Activated B cell treated with CpG ODN at 0.5 μM for 24 hours (primary cell): ENCODE results near the gene USP8. TPM values are rescaled to one million over a fixed set of nuclear protein-coding genes. Genes with fewer than 3 reads are reported as not detected.

Experiments
- ATAC-seq: fragments of 200-7000 bp; cut with Tn5 transposase; one replicate; pipeline ENCODE4 v1.10.0; 2021; ENCODE audit warnings: low read depth, mild to moderate bottlenecking, moderate library complexity
- CTCF ChIA-PET: fragments of 350-600 bp; sonication (Branson Sonifier 250); formaldehyde crosslinking; loops from one replicate; lab custom pipeline; 2021; ENCODE audit warnings: antibody characterized with exemption; lab: Charles Lee
- POLR2A ChIA-PET: fragments of 350-600 bp; sonication (Branson Sonifier 250); formaldehyde crosslinking; loops from one replicate; lab custom pipeline; 2021; ENCODE audit warnings: antibody characterized with exemption; lab: Charles Lee
- DNase-seq: peaks from one replicate; pipeline ENCODE4 v3.0.0; 2022
- H3K27ac Mint-ChIP-seq: one replicate; pipeline ENCODE4 v1.8.0; 2020; ENCODE audit warnings: mixed read lengths
- H3K27me3 Mint-ChIP-seq: one replicate; pipeline ENCODE4 v1.8.0; 2021; ENCODE audit warnings: mixed read lengths
- H3K36me3 Mint-ChIP-seq: one replicate; pipeline ENCODE4 v1.8.0; 2021; ENCODE audit warnings: low read depth, mixed read lengths
- H3K4me1 Mint-ChIP-seq: one replicate; pipeline ENCODE4 v1.8.0; 2021; ENCODE audit warnings: mixed read lengths
- H3K4me3 Mint-ChIP-seq: one replicate; pipeline ENCODE4 v1.8.0; 2020; ENCODE audit warnings: mild to moderate bottlenecking, mixed read lengths
- H3K9me3 Mint-ChIP-seq: one replicate; pipeline ENCODE4 v1.8.0; 2020; ENCODE audit warnings: mixed read lengths
- intact Hi-C: fragments of 100-400 bp; cut with micrococcal nuclease; formaldehyde crosslinking; loops from one replicate; pipeline ENCODE4 v1.15.1; 2024
- total RNA-seq: library from RNA; stranded (reverse); gene quantifications from 2 replicates; pipeline ENCODE4 v1.2.3, GENCODE V29; 2022
- TF ChIP-seq, protein P1 (sequence below): fragments of 200-600 bp; IDR thresholded peaks from one replicate; pipeline ENCODE4 v1.8.0; 2022; ENCODE audit warnings: antibody characterized with exemption, mild to moderate bottlenecking

The USP8 gene
- total RNA-seq, 1 donor from 2014 or later: 78.3 TPM

DNA sequence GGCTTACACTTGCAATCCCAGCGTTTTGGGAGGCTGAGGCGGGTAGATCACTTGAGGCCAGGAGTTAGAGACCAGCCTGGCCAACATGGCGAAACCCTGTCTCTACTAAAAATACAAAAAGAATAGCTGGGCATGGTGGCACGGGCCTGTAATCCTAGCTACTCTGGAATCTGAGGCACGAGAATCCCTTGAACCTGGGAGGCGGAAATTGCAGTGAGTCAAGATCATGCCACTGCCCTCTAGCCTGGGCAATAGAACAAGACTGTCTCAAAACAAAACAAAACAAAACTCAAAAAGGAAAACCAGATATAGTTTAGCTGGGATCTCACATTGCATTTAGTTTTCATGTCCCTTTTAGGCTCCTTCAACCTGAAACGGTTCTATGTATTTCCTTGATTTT, 125.1 kb downstream of the USP8 start:
- no peaks in the 10 kb centered on the region for H3K9me3 Mint-ChIP-seq
- TF ChIP-seq, protein P1, sequence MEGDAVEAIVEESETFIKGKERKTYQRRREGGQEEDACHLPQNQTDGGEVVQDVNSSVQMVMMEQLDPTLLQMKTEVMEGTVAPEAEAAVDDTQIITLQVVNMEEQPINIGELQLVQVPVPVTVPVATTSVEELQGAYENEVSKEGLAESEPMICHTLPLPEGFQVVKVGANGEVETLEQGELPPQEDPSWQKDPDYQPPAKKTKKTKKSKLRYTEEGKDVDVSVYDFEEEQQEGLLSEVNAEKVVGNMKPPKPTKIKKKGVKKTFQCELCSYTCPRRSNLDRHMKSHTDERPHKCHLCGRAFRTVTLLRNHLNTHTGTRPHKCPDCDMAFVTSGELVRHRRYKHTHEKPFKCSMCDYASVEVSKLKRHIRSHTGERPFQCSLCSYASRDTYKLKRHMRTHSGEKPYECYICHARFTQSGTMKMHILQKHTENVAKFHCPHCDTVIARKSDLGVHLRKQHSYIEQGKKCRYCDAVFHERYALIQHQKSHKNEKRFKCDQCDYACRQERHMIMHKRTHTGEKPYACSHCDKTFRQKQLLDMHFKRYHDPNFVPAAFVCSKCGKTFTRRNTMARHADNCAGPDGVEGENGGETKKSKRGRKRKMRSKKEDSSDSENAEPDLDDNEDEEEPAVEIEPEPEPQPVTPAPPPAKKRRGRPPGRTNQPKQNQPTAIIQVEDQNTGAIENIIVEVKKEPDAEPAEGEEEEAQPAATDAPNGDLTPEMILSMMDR: no peak
- no peaks in the 10 kb centered on the region for H3K36me3 Mint-ChIP-seq
- no peak overlapping the region for H3K4me3 Mint-ChIP-seq
- ChIA-PET CTCF (no interaction called here), POLR2A (no interaction called here)
- H3K4me1 Mint-ChIP-seq: peaks cover 2% of the 10 kb centered on the region
- H3K27ac Mint-ChIP-seq: no peak overlapping the region
- ATAC-seq (no peak), DNase-seq (no peak)
- no peaks in the 10 kb centered on the region for H3K27me3 Mint-ChIP-seq
- intact Hi-C loops: no loop called here

DNA sequence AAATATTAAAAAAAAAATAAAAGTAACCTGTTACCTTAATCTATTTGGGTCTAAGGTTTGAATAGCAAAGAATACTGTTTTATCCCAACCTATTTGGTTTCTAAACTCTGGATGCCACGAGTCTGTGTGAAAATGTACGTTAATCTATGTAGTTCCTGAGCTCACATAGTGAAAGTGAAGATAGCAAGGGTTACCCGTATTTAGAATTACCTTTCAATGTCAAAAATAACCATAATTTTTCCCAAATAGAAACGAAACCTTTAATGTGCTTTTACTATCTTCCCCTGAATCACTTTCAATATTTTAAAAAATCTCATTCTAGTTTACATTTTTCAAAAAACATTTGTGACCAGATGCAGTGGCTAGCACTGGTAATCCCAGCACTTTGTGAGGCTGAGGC, 128.0 kb downstream of the USP8 start:
- TF ChIP-seq, protein P1: no peak
- ChIA-PET POLR2A (interaction anchor here (0.6 kb wide), 1 partner anchor 213 kb away, joined by 8 read pairs; the partner anchor contains the start of gene SPPL2A), CTCF (no interaction called here)
- no peak overlapping the region for H3K4me3 Mint-ChIP-seq
- H3K9me3 Mint-ChIP-seq: no peaks in the 10 kb centered on the region
- peaks cover 2% of the 10 kb centered on the region for H3K4me1 Mint-ChIP-seq
- intact Hi-C loops: no loop called here
- no peaks in the 10 kb centered on the region for H3K27me3 Mint-ChIP-seq
- DNase-seq (no peak), ATAC-seq (no peak)
- peaks cover 8% of the 10 kb centered on the region for H3K36me3 Mint-ChIP-seq
- H3K27ac Mint-ChIP-seq: no peak overlapping the region

DNA sequence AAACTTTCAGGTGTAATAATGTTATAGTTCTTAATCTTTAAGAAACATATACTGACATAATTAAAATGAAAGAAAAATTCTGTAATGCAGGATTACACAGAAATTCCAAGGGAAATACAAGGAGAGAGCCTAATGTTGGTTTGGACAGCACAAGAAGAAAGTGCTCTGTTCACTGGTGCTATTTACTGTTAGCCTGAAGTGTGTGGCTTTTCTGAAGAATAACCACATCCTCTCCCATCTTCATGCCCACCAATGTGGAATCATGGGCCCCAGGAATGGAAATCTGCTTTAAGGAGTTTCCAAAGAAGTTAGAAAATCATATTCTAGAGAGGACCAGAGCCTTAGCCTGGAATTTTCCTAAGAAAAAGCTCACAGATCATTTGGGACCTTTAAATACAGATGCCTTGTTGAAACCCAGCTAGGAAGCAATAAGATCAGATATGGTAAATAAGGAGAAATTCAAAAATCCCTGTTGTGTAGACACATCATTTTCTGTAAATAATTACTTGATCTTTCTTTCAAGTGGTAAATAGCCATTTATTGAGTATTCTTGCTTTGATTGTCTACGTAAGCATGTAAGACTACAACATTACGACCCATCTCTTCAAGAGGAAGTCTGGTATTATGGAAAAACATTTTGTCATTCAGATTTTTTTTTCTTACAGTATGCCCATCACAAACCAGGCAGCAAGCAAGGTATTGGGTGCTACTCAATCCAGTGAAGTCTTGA, 132.6 kb downstream of the USP8 start:
- H3K4me3 Mint-ChIP-seq: no peak overlapping the region
- CTCF ChIA-PET: no interaction called here
- DNase-seq (no peak), ATAC-seq (no peak)
- H3K9me3 Mint-ChIP-seq: no peaks in the 10 kb centered on the region
- POLR2A ChIA-PET: no interaction called here
- intact Hi-C loops: no loop called here
- TF ChIP-seq, protein P1: no peak
- H3K36me3 Mint-ChIP-seq: peaks cover 28% of the 10 kb centered on the region
- no peaks in the 10 kb centered on the region for H3K27me3 Mint-ChIP-seq
- H3K27ac Mint-ChIP-seq: no peak overlapping the region
- peaks cover 2% of the 10 kb centered on the region for H3K4me1 Mint-ChIP-seq

DNA sequence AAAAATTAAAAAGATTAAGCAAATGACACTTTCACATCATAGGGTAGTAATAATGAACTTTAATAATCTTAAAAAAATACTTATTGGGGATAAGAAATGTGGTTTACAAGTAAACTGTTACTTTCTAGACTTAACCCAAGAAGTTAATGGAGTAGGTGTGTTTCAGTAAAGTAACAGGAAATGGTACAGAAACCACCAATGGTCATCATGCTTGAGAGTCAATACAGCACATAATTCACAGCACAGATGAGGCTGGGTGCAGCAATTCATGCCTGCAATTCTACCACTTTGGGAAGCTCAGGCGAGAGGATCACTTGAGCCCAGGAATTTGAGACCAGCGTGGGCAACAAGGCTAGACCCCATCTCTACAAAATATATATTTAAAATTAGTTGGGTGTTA, 133.8 kb downstream of the USP8 start:
- H3K27me3 Mint-ChIP-seq: no peaks in the 10 kb centered on the region
- H3K9me3 Mint-ChIP-seq: no peaks in the 10 kb centered on the region
- no peak for DNase-seq
- POLR2A ChIA-PET: no interaction called here
- ATAC-seq: no peak
- no peak overlapping the region for H3K27ac Mint-ChIP-seq
- no peak overlapping the region for H3K4me3 Mint-ChIP-seq
- TF ChIP-seq, protein P1: no peak
- CTCF ChIA-PET: no interaction called here
- intact Hi-C loops: no loop called here
- H3K4me1 Mint-ChIP-seq: no peaks in the 10 kb centered on the region
- H3K36me3 Mint-ChIP-seq: peaks cover 37% of the 10 kb centered on the region

DNA sequence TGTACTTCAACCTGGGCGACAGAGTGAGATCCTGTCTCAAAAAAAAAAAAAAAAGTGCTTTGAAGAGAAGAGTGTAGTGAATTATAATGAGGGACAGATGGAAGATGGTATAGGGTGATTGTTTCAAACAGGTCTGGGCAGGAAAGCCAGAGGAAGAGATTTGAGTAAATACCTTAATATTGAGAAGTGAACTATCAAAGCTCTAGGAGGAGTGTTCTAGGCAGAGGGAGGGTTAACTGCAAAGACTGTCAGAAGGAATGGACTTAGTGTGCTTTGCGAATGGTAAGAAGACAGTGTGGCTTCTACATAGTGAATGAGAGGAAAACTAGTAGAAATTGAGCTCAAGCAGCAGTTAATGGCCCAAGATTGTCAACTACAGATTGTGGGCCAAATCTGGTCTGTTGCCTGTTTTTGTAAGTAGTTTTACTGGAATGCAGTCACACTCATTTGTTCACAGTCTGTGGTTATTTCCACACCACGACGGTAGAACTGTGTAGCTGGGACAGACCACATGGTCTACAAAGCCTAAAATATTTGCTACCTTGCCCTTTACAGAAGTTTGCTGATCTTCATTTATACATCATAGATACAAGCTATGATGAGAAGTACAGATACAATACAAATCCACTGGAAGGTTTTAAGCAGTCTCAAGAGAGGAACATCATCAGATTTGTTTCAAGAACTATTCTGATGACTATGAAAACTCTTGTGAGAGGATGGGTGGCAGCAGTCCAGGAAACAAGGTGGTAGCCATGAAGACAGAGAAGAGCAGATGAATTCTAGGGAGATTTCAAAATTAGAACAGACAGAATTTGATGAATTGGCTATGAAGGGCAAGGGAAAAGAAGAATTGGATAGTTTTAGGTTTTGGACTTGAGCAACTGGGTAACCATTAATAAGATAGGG, 138.8 kb downstream of the USP8 start:
- TF ChIP-seq, protein P1: no peak
- CTCF ChIA-PET: no interaction called here

More for the DNA sequence above, 138.8 kb downstream of the USP8 start:
- intact Hi-C loops: no loop called here
- Mint-ChIP-seq H3K9me3 (no peaks in the 10 kb centered on the region), H3K4me3 (no peak overlapping the region), H3K27ac (no peak overlapping the region), H3K4me1 (no peaks in the 10 kb centered on the region), H3K27me3 (no peaks in the 10 kb centered on the region), H3K36me3 (peaks cover 50% of the 10 kb centered on the region)
- DNase-seq (no peak), ATAC-seq (no peak)
- POLR2A ChIA-PET: interaction anchor here (0.7 kb wide), 1 partner anchor 123 kb away, joined by 4 read pairs; no protein-coding TSS in a partner anchor
